Measurements from ENCODE around the gene EVC.
A peak's percentile ranks its signal among the peaks of the same experiment; 100 is the strongest.

Gene EVC

DNA sequence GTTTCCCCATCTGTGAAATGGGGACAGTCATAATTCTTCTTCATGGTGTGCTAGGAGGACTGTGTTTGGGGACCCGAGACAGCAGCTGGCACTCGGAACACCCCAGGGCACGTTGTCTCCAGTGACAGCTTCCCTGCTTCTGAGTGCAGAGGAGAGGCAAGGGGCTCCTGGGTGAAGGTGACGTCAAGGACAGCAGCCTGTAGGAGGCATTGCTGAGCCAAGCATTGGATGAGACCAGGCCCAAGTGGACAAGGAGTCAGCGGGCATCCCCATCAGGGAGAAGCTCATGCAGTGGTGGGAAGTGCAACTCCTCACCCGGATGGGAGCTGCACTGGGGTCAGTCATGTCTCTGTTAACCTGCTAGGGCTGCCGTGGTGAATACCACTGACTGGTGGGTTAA lies 46.1 kb downstream of the EVC start:
- no peak for DNase-seq (ENCODE audit: low read depth)

DNA sequence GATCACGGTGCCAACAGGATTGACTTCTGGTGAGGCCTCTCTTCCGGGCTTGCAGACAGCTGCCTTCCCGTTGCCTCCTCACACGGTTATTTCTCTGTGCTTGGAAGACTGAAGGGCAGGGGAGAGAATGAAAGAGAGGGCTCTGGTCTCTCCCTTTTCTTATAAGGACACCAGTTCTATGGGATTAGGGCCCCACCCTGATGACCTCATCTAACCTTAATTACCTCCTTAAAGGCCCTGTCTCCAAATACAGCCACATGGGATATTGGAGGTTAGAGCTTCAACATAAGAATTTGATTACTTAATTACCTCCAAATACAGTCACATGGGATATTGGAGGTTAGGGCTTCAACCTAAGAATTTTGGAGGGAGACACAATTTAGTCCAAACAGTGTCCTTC lies 46.5 kb downstream of the EVC start:
- DNase-seq (ENCODE audit: low read depth), result no peak

GRCh38 chr4:5757954-5758353 lies 47.0 kb downstream of the EVC start:
- DNase-seq (ENCODE audit: low read depth), result no peak

DNA sequence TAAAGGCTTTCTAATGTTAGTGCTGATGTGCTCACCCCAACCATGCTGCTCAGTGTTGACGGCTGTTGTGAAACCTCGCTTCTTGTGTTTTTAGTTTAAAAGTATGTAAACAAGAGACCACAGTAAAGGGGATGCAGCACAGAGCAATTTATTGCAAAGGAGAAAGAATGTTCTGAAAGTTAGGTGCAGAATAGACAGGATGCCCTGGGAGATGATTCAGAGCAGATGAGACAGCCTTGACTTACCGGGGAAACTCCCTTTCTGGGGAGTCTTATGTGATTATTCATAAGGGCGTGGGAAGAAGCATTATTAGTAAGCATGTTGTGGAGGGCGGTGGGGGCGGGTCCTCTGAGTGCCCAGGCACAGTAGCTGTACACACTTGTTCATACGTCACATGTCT lies 47.7 kb downstream of the EVC start:
- DNase-seq (ENCODE audit: low read depth), result peak; percentile 87

DNA sequence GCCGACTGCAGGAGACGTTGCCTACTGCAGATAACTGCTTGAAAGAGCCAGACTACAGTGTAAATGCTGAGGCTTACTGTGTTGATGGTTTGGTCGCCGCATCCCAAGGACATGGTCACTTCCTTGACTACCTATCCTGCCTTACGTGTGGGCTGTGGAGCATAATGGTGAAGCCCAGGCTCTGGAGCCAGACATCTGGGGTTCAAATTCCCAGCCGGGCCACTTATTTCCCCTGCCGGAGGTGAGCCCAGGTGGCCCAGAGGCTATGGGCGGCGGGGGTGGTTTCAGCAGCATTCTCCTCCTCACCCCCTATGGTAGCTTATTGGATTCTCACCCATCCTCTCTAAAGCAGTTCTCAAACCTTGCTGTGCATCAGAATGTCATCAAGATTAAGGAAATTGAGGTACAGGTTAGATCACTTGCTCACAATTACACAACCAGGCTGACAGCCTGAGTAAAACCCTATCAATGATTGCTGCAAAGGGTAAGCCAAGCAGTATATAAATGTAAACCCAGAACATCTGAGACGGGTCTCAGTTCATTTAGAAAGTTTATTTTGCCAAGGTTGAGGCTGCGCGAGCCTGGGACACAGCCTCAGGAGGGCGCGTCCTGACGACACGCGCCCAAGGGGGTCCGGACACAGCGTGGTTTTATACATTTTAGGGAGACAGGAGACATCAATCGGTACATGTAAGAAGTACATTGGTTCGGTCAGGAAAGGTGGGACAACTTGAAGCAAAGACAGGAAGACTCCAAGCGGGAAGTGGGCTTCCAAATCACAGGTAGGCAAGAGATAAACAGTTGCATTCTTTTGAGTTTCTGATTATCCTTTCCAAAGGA lies 48.5 kb downstream of the EVC start:
- DNase-seq (ENCODE audit: low read depth), result no peak

DNA sequence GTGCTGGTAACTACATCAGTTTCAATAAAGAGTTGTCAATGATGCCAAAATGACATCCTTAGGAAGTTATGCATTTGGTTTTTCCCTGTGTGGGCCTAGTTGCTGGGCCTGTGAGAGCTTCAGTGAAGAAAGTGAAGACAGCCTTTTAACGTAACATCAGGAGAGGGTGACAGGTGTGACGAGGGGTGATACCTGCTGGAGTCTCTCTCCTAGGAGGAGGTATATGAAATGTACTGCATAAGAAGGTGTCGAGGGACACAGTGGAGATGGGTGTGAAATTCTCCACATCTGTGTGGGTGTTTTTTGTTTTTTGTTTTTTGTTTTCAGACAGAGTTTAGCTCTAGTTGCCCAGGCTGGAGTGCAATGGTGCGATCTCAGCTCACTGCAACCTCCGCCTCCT lies 49.2 kb downstream of the EVC start:
- DNase-seq (ENCODE audit: low read depth), result no peak

DNA sequence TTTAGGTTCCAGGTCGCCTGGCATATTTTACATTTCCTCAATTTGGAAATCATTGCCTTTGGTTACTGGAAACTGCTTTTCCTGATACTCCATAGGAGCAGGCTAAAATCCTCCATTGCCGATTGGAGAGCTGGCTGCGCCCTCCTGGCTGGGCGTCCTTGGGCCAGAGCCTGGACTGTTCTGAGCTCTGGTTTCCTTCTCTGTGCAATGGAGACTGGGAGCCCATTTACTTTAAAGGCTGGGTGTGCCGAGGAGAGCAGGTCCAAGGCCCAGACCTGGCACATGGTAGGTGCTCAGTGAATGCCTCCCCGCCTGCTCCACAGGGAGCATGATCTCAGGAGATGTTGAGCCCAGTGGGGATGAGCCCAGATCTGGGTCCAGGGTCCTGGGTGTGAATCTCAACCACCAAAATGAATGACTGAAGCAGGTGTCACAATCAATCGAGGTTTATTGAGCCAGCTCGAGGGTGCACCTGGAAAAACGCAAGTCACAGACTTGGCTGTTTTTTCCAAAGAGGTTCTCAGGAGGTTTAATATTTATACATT lies 50.0 kb downstream of the EVC start:
- no peak for DNase-seq (ENCODE audit: low read depth)

DNA sequence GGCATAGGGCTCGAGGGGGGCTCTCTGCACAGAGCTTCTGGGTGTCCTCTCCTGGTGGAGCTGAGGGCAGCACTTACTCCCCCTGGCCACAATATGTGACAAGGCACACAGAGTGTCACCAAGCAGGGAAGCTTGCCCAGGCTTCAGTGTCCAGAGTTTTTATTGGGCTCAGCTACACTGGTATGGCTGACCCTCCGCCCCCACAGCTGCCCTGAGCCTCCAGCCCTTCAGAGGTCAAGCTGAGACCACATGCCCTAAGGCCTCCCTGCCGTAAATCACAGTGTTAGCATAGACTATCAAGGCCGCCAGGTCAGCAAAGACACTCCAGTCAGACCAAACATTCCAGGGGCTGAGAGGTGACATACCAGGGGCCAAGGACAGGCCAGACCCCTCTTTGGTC lies 59.0 kb downstream of the EVC start:
- no peak for DNase-seq (ENCODE audit: low read depth)

- DNase-seq (ENCODE audit: low read depth), result no peak
Measured at GRCh38 chr4:5772528-5773270, 61.7 kb downstream of the EVC start.

- no peak for DNase-seq (ENCODE audit: low read depth)
Measured at GRCh38 chr4:5773271-5773555, 62.2 kb downstream of the EVC start.

- DNase-seq (ENCODE audit: low read depth), result no peak
Measured at GRCh38 chr4:5774416-5775036, 63.5 kb downstream of the EVC start.

GRCh38 chr4:5776510-5776909 lies 65.5 kb downstream of the EVC start:
- DNase-seq (ENCODE audit: low read depth), result no peak

GRCh38 chr4:5780831-5781480 lies 70.0 kb downstream of the EVC start:
- no peak for DNase-seq (ENCODE audit: low read depth)

- no peak for DNase-seq (ENCODE audit: low read depth)
Measured at GRCh38 chr4:5781691-5782090, 70.7 kb downstream of the EVC start.

GRCh38 chr4:5782829-5783476 lies 72.0 kb downstream of the EVC start:
- DNase-seq (ENCODE audit: low read depth), result no peak

GRCh38 chr4:5783486-5783885 lies 72.5 kb downstream of the EVC start:
- no peak for DNase-seq (ENCODE audit: low read depth)

GRCh38 chr4:5784021-5784420 lies 73.0 kb downstream of the EVC start:
- DNase-seq (ENCODE audit: low read depth), result no peak

GRCh38 chr4:5784960-5785611 lies 74.1 kb downstream of the EVC start:
- DNase-seq (ENCODE audit: low read depth), result no peak

DNA sequence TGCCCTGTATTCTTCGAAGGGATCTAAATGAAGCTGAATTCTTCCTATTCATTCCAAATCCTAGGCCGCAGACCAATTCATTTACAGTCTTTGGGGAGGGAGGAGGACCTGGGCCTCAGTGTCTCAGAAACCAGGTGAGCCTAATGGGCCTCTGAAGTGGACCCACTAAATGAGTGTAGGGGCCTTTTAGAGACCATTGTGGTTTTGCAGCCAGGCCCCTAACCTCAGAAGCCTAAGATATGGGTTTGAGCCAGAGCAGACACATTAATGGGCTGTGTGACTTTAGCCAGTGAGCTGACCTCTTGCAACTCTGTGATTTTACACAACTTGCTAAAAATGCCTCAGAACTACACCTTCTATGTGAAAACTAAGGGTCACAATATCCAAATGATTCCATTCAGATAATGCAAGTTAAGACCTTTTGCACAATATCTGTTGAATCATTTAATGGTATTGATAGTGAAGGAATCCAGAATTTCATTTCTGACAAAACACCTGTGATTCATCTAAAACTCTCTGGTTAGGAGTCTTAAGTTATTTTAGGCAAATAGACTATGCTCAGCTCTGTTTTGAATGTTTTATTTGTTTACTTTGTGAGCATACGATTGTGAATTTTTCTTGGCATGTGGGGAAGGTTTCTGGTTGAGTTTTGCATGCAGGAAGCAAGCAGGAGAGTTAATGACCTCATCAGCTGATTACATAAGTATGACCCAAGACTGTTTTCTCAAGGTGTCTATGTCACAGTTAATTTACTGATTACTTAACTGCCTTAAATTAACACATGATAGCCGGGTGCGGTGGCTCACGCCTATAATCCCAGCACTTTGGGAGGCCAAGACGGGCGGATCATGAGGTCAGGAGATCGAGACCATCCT lies 75.0 kb downstream of the EVC start:
- no peak for DNase-seq (ENCODE audit: low read depth)

DNA sequence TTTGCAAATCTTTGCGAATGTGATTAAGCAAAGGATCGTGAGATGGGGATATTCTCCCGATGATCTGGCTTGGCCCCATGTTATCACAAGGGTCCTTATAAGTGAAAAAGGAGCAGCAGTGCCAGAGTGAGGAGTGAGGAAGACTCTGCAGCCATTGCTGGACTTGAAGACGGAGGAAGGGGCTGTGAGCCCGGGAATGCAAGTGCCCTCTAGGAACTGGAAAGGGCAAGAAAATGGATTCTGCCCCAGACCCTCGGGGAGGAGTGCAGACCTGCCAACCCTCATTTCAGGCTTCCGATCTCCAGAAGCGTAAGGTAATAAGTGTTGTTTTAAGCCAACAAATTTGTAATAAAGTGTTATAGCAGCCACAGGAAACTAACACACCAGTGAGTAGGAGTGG lies 76.3 kb downstream of the EVC start:
- DNase-seq (ENCODE audit: low read depth), result no peak

GRCh38 chr4:5788144-5788543 lies 77.1 kb downstream of the EVC start:
- no peak for DNase-seq (ENCODE audit: low read depth)

Data from HS-27A (cell line).